GM18907 (cell line): ENCODE data around the gene CYP4F8.
"Not testable (repeated sequence)": the region's sequence is repeated elsewhere in the genome, so short reads cannot be mapped to it uniquely, and the experiment has no call there.

ENCODE experiments used
- ATAC-seq: cut with Tn5 transposase; IDR thresholded peaks from one replicate; pipeline ENCODE4 v1.9.1; 2021; ENCODE audit warnings: mild to moderate bottlenecking, moderate library complexity; ENCODE audit not compliant: unreplicated experiment

Gene CYP4F8, protein sequence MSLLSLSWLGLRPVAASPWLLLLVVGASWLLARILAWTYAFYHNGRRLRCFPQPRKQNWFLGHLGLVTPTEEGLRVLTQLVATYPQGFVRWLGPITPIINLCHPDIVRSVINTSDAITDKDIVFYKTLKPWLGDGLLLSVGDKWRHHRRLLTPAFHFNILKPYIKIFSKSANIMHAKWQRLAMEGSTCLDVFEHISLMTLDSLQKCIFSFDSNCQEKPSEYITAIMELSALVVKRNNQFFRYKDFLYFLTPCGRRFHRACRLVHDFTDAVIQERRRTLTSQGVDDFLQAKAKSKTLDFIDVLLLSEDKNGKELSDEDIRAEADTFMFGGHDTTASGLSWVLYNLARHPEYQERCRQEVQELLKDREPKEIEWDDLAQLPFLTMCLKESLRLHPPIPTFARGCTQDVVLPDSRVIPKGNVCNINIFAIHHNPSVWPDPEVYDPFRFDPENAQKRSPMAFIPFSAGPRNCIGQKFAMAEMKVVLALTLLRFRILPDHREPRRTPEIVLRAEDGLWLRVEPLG

GRCh38 chr19:15614507-15615379 lies at the start of gene CYP4F8:
TSS of gene CYP4F8 (plus strand) at chr19:15615218. CDS start at chr19:15615617, 399 bp downstream.
- no peak for ATAC-seq

DNA sequence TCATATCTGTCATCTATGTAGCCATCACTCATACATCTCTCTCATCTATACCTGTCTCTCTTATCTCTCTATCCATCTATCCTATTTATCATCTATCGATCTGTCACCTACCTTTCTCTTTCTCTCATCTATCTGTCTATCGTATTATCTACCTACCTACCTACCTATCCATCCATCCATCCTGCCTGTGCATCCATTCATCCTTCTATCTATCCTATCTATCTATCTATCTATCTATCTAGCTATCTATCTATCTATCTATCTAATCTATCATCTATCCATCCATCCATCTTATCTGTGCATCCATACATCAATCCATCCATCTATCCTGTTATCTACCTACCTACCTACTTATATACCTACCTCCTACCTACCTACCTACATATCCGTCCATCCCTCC lies 44.6 kb upstream of the CYP4F8 start:
- ATAC-seq: no peak

GRCh38 chr19:15575406-15575805 lies 39.6 kb upstream of the CYP4F8 start:
- ATAC-seq: no peak

DNA sequence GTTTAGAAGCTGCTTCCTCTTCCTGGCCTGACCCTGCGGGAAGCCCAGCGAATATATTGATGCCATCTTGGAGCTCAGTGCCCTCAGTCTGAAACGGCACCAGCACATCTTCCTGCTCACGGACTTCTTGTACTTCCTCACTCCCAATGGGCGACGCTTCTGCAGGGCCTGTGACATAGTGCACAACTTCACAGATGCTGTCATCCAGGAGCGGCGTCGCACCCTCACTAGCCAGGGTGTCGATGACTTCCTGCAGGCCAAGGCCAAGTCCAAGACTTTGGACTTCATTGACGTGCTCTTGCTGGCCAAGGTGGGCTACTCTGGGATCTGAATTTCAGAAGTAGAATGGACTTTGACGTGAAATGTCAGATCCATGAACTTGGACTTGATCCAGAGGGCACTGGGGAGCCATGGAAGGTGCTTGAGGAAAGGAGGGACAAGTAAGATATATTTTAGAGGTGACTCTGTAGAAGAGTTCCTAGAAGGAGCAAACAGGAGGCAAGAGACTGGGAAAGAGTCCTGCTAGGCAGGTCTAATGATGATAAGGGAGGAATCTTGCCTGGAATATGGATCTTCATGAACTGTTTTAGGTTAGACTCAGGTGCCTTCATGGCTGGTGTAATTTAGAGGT lies 38.4 kb upstream of the CYP4F8 start:
- ATAC-seq: no peak

DNA sequence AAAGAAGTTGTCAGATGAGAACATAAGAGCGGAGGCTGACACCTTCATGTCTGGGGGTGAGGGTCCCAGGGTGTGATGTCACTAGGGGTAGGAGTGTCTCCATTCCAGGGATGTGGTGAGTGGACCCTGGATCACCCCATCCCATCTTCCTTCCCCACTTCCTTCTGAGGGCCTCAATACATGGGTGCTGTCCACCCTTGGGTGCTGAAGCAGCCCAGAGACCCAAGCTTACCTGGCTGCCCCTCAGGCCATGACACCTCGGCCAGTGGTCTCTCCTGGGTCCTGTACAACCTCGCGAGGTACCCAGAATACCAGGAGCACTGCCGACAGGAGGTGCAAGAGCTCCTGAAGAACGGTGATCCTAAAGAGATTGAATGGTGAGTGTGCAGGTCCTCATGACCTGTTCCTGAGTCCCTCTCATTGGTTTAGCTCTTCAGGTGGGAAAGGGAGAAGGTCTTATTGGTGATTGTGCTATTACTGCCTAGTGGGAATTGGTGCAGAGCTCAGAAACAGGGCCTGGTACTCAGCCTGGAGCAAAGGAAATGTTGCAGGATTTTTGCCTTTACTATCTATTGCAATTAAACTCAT lies 37.7 kb upstream of the CYP4F8 start:
- ATAC-seq: no peak

GRCh38 chr19:15583346-15583745 lies 31.7 kb upstream of the CYP4F8 start:
- no peak for ATAC-seq

DNA sequence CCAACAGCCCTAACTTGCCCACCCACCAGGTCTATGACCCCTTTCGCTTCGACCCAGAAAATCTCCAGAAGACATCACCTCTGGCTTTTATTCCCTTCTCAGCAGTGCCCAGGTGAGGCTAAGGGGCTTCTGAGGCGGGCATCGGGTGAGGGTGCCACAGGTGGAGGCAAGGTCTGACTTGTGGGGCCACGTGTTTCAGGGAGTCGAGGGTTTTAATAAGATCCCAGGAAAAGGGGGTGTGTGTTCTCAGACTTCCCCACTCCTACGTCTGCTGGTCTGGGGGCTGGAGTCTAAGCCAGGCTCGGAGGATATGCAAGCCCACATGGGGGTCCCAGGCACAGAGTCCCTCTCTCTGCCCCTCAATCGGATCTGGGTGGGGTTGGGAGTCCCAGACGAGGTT lies 30.9 kb upstream of the CYP4F8 start:
- no peak for ATAC-seq

DNA sequence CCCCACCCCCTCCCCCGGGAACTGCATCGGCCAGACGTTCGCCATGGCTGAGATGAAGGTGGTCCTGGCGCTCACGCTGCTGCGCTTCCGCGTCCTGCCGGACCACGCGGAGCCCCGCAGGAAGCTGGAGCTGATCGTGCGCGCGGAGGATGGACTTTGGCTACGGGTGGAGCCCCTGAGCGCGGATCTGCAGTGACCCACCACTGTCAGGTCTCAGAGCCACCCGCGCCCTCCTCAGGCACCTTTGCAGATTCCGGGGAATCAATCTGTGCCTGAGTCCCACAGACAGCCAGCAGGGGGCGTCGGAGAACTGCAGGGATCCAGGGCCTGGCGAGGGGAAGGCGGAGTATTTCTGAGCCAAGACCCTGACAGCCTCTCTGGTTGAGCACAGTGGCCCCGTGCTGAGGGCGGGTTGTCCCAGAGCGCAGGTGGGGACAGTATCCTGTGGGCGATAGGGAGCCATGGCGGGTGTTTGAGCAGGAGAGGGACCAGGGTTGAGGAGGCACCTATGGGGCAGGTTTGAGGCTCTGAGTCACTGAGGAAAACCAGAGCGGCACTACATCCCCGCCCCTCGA lies 30.4 kb upstream of the CYP4F8 start:
- ATAC-seq: no peak

DNA sequence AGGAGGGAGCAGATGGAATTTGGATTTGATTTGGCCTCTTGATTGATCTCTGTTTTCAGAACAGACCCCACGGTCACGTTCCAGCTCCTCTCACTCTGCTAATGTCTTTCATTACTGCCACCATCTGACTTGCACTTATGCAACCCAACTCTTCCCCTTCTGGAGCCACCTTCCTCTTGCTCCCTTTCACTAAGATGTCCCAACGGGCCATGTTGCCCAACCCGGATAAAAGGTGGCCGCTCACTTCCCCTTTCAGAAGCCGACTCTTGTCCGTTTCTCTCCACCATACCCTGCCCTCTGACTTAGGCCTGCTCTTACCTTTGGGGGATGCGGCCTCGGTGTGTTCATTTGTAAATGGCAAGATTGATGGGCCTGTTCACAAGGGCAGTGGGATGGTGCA lies 27.4 kb upstream of the CYP4F8 start:
- no peak for ATAC-seq

DNA sequence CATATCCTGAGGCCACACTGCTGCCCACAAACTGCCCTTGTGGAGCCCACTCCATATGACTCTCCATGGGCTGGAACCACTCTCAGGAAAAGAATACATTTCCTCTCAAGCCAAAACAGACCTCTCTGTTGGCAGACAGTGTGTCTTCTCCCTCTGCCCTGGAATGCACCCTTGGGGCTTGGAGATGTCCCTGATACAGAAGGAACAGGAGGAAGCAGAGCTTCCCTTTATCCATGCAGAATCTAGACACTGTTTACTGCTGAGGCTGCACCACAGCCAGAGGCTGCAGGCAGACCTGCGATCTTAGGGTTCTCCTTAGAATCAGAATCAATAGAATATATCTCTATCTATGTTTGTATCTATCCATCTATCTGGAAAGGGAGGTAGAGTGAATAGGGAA lies 26.8 kb upstream of the CYP4F8 start:
- ATAC-seq: no peak

DNA sequence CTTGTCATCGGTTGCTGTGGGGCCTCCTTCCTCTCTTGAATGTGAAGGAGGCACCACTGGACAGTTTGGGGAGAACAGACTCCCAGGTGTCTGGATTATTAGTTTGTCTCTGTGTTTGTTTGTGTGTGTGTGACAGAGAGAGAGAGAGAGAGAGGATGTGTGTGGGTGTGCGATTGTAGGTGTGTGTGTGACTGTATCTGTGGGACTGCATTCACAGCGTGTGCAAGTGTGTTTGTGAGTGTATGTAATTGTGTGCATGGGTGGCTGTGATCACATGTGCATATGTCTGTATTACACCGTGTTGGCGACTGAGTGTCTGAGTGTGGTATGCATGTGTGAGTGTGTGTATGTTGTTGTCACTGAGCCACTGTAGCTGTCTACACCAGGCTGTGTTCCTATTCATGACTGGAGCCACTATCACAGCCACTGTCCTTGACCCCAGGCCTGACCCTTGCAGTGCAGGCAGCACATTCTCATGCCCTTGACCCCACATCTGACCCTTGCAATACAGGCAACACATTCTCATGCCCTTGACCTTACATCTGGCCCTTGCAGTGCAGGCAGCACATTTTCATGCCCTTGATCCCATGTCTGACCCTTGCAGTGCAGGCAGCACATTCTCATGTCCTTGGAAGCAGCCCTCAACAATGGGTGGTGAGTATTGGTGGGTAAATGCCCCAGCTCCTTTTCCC lies 25.1 kb upstream of the CYP4F8 start:
- ATAC-seq: no peak

DNA sequence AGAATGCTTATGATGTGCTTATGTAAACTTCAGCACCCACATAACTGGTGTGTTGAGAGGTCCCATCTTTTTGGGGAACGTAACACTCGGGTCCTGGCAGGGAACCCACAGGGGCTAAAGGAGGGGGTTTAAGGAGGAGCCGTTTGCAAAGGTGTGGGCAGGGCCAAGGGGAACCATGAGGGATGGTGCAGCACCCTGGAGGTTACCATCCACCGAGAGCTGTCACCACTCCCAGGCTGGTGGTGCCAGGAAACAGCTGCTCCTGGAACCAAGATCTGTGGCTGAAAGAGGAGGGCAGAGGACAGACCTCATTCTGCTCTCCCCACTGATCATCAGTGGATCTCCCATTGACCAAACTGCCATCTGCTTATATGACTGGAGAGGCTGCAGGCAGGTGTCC lies 23.2 kb upstream of the CYP4F8 start:
- no peak for ATAC-seq

DNA sequence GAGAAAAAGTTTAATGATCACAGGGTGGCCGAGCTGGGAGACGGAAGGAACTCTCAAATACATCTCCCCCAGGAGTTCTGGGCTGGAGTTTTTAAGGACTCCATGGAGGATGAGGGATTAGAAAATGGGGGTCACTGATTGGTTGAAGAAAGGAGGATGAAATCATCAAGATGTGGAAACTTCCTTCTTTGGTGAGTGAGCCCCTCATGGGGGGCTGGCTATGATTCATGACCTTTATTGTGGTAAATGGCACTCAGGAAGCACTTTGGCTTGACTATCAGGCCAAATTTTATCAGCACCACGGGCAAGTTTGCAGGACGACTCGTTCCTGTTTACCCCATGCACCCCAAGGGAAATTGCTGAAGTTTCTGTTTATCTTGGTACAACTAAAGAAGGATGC lies 22.5 kb upstream of the CYP4F8 start:
- ATAC-seq: not testable (repeated sequence)

DNA sequence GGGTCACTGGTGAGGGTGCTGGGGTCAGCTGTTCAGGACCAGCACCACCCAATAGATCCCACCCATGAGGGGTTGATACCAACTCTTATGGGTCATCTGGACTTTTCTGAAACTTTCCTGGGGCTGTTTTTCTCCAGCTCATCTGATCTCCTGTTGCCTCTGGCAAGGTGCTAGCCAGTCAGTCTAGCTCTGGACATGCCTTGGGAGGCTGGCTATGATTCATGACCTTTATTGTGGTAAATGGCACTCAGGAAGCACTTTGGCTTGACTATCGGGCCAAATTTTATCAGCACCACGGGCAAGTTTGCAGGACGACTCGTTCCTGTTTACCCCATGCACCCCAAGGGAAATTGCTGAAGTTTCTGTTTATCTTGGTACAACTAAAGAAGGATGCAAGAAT lies 21.3 kb upstream of the CYP4F8 start:
- ATAC-seq: not testable (repeated sequence)

DNA sequence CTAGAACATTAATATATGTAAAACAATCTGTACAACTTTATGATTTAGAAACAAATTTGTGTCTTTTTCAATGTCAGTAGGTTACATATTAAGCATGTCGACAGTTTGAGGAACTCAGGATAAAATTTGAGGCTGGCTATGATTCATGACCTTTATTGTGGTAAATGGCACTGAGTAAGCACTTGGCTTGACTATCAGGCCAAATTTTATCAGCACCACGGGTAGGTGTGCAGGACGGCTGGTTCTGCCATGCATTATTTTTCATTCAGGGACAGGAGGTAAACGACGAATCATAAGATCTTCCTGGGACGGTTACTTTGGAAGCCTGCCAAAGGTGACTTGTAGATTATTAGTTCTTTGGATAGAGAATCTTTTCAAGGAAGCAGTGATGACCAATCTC lies 19.9 kb upstream of the CYP4F8 start:
- ATAC-seq: no peak

DNA sequence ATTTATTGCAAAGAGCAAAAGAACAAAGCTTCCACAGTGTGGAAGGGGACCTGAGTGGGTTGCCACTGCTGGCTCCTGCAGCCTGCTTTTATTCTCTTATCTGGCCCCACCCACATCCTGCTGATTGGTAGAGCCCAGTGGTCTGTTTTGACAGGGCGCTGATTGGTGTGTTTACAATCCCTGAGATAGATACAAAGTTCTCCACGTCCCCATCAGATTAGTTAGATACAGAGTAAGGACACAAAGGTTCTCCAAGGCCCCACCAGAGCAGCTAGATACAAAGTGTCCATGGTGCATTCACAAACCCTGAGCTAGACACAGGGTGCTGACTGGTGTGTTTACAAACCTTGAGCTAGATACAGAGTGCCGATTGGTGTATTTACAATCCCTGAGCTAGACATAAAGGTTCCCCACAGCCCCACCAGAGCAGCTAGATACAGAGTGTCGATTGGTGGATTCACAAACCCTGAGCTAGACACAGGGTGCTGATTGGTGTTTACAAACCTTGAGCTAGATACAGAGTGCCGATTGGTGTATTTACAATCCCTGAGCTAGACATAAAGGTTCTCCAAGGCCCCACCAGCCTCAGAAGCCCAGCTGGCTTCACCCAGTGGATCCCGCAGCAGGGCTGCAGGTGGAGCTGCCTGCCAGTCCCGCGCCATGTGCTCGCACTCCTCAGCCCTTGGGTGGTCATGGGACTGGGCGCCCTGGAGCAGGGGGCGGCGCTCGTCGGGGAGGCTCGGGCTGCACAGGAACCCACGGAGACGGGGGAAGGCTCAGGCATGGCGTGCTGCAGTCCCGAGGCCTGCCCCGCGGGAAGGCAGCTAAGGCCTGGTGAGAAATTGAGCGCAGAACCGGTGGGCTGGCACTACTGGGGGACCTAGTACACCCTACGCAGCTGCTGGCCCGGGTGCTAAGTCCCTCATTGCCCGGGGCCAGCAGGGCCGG lies 6.8 kb upstream of the CYP4F8 start:
- ATAC-seq: not testable (repeated sequence)

- ATAC-seq: no peak
These were observed 5.8 kb upstream of the CYP4F8 start for GRCh38 chr19:15609261-15609660.

GRCh38 chr19:15612342-15612741 lies 2.7 kb upstream of the CYP4F8 start:
- no peak for ATAC-seq

DNA sequence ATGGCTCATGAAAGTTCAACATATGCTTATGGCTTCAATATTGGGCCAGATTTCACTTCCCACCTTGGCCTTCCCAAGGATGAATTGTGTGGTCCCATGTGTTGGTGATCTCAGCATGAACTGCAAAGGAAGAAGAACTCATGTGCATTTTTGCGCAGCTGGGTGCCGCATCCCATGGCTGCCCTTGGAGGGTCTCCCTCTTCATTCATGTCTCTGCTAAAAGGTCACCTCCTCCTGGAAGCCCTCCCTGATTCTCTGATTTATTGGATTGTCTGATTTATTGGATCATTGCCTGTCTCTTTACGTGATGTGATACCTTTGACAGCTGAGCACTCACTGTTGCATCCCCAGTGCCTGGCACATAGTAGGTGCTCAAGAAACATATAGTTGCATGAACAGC lies 1.7 kb upstream of the CYP4F8 start:
- no peak for ATAC-seq
